CD4-positive, alpha-beta T cell (primary cell): ENCODE data around the gene MEI4. TPM values are rescaled to one million over a fixed set of nuclear protein-coding genes. Genes with fewer than 3 reads are reported as not detected.
A peak's percentile ranks its signal among the peaks of the same experiment; 100 is the strongest.
"Not testable (repeated sequence)": the region's sequence is repeated elsewhere in the genome, so short reads cannot be mapped to it uniquely, and the experiment has no call there.

Experiments used
- ATAC-seq: fragments of 200-7000 bp; cut with Tn5 transposase; one replicate; pipeline ENCODE4 v1.10.0; 2022; ENCODE audit warnings: mild to moderate bottlenecking; ENCODE audit not compliant: poor library complexity
- CTCF ChIA-PET: fragments of 350-600 bp; sonication (Branson Sonifier 250); formaldehyde crosslinking; loops from one replicate; lab custom pipeline; 2021; ENCODE audit warnings: antibody characterized with exemption, inconsistent platforms; lab: Charles Lee
- POLR2A ChIA-PET: fragments of 350-600 bp; sonication (Branson Sonifier 250); formaldehyde crosslinking; loops from one replicate; lab custom pipeline; 2021; ENCODE audit warnings: antibody characterized with exemption, inconsistent platforms; lab: Charles Lee
- DNase-seq, 14 experiments: peaks; one replicate each; pipeline ENCODE4 v3.0.0-alpha.2; 2013 to 2020; ENCODE audit warnings: mixed read lengths in 2 of 14
- H3K27ac ChIP-seq, 2 donors: one replicate each; pipeline versions ENCODE4 v1.5.1 to v1.7.0; 2013; ENCODE audit warnings: low read length in 2 of 2, low read depth in 1 of 2, mild to moderate bottlenecking in 1 of 2
- H3K27me3 ChIP-seq, 2 experiments: 1 replicate in 1 of 2; 2 replicates in 1 of 2; pipeline versions ENCODE4 v1.6.1 to v1.7.0; 2013; ENCODE audit warnings: low read length in 2 of 2, control low read depth in 1 of 2, mild to moderate bottlenecking in 1 of 2, moderate library complexity in 1 of 2; ENCODE audit not compliant: insufficient read depth in 2 of 2, control insufficient read depth in 1 of 2
- H3K36me3 ChIP-seq: one replicate; pipeline ENCODE4 v1.6.1; 2013; ENCODE audit warnings: low read length, control low read depth; ENCODE audit not compliant: insufficient read depth
- H3K4me1 ChIP-seq: one replicate; pipeline ENCODE4 v1.6.1; 2013; ENCODE audit warnings: low read length, control low read depth; ENCODE audit not compliant: insufficient read depth
- H3K4me3 ChIP-seq: one replicate; pipeline ENCODE4 v1.5.1; 2013; ENCODE audit warnings: mild to moderate bottlenecking, low read length, moderate library complexity
- H3K9me3 ChIP-seq, 2 experiments: 1 replicate in 1 of 2; 2 replicates in 1 of 2; pipeline versions ENCODE4 v1.6.1 to v1.7.0; 2013; ENCODE audit warnings: low read length in 2 of 2, mild to moderate bottlenecking in 2 of 2, control low read depth in 1 of 2, moderate library complexity in 1 of 2; ENCODE audit not compliant: control insufficient read depth in 1 of 2, insufficient read depth in 1 of 2
- H3K27ac Mint-ChIP-seq: one replicate; pipeline ENCODE4 v1.8.0; 2020; ENCODE audit warnings: mixed read lengths
- H3K27me3 Mint-ChIP-seq: one replicate; pipeline ENCODE4 v1.8.0; 2021; ENCODE audit warnings: mixed read lengths
- H3K36me3 Mint-ChIP-seq: one replicate; pipeline ENCODE4 v1.8.0; 2021; ENCODE audit warnings: low read depth, mixed read lengths
- H3K4me1 Mint-ChIP-seq: one replicate; pipeline ENCODE4 v1.8.0; 2021; ENCODE audit warnings: low read depth, mixed read lengths
- H3K4me3 Mint-ChIP-seq: one replicate; pipeline ENCODE4 v1.8.0; 2020; ENCODE audit warnings: mild to moderate bottlenecking, mixed read lengths
- H3K9me3 Mint-ChIP-seq: one replicate; pipeline ENCODE4 v1.8.0; 2020; ENCODE audit warnings: mixed read lengths
- CTCF ChIP-seq: fragments of 200-600 bp; IDR thresholded peaks from one replicate; pipeline ENCODE4 v1.8.0; 2022; ENCODE audit warnings: antibody characterized with exemption, mild to moderate bottlenecking
- intact Hi-C, 2 experiments: fragments of 100-400 bp; cut with DNase I in 1 of 2; cut with micrococcal nuclease in 1 of 2; formaldehyde crosslinking; loops; one replicate each; pipeline versions ENCODE4 v1.15.1 to v1.9.0; 2023 to 2025; cut with DNase I, micrococcal nuclease
- total RNA-seq, 174 experiments: library from RNA in 2 of 174; stranded (reverse) in 2 of 174; gene quantifications; one replicate each; pipeline ENCODE4 v1.2.3 and lab custom pipeline; 2021 to 2026

The MEI4 gene
- total RNA-seq, 2 experiments from 2014 or later: not detected

GRCh38 chr6:77644102-77644705, 8.6 kb upstream of the MEI4 start:
- no peak overlapping the region for H3K27ac ChIP-seq
- ChIA-PET CTCF (no interaction called here), POLR2A (no interaction called here)
- no peaks in the 10 kb centered on the region for H3K4me1 ChIP-seq
- TF ChIP-seq CTCF: no peak
- intact Hi-C loops: no loop called here
- H3K4me3 ChIP-seq: no peak overlapping the region
- ATAC-seq: no peak
- H3K4me1 Mint-ChIP-seq: no peaks in the 10 kb centered on the region
- H3K4me3 Mint-ChIP-seq: no peak overlapping the region
- peaks cover 6% of the 10 kb centered on the region for H3K27me3 Mint-ChIP-seq
- peaks cover 0 to 5% of the 10 kb centered on the region in 2 experiments for H3K27me3 ChIP-seq
- H3K36me3 ChIP-seq: no peaks in the 10 kb centered on the region
- H3K9me3 ChIP-seq: peaks cover 0 to 5% of the 10 kb centered on the region in 2 experiments
- no peak for DNase-seq
- no peaks in the 10 kb centered on the region for H3K36me3 Mint-ChIP-seq
- no peak overlapping the region for H3K27ac Mint-ChIP-seq
- no peaks in the 10 kb centered on the region for H3K9me3 Mint-ChIP-seq

- Histone ChIP-seq H3K36me3 (no peaks in the 10 kb centered on the region), H3K4me3 (no peak overlapping the region), H3K9me3 (peaks cover 0 to 7% of the 10 kb centered on the region in 2 experiments), H3K27me3 (peaks cover 0 to 5% of the 10 kb centered on the region in 2 experiments), H3K4me1 (no peaks in the 10 kb centered on the region), H3K27ac (no peak overlapping the region)
- Mint-ChIP-seq H3K4me3 (no peak overlapping the region), H3K9me3 (peaks cover 4% of the 10 kb centered on the region), H3K4me1 (no peaks in the 10 kb centered on the region), H3K27me3 (peaks cover 18% of the 10 kb centered on the region), H3K27ac (no peak overlapping the region), H3K36me3 (no peaks in the 10 kb centered on the region)
- DNase-seq (peak in 5 of 14 experiments; percentile 2 to 17 (median 8)), ATAC-seq (no peak)
- ChIA-PET POLR2A (no interaction called here), CTCF (no interaction called here)
- intact Hi-C loops: no loop called here
- no peak for TF ChIP-seq CTCF
Observed at GRCh38 chr6:77650098-77650663, 2.7 kb upstream of the MEI4 start.

- CTCF ChIA-PET: no interaction called here
- Mint-ChIP-seq H3K27me3 (peaks cover 16% of the 10 kb centered on the region), H3K27ac (no peak overlapping the region), H3K4me3 (no peak overlapping the region), H3K36me3 (no peaks in the 10 kb centered on the region), H3K9me3 (peaks cover 7% of the 10 kb centered on the region), H3K4me1 (no peaks in the 10 kb centered on the region)
- peaks cover 0 to 7% of the 10 kb centered on the region in 2 experiments for H3K9me3 ChIP-seq
- H3K36me3 ChIP-seq: no peaks in the 10 kb centered on the region
- POLR2A ChIA-PET: no interaction called here
- H3K4me3 ChIP-seq: no peak overlapping the region
- intact Hi-C loops: no loop called here
- no peaks in the 10 kb centered on the region for H3K27me3 ChIP-seq
- no peak overlapping the region for H3K27ac ChIP-seq
- DNase-seq: no peak
- no peak for ATAC-seq
- no peaks in the 10 kb centered on the region for H3K4me1 ChIP-seq
- no peak for TF ChIP-seq CTCF
Observed at GRCh38 chr6:77653816-77654215, 977 bp downstream of the MEI4 start.

GRCh38 chr6:77655035-77655434, 2.2 kb downstream of the MEI4 start:
- CTCF ChIA-PET, ATAC-seq, H3K9me3 ChIP-seq: not testable (repeated sequence)

More at GRCh38 chr6:77655035-77655434, 2.2 kb downstream of the MEI4 start:
- H3K4me1 Mint-ChIP-seq, H3K27me3 Mint-ChIP-seq, H3K36me3 ChIP-seq, intact Hi-C loops, H3K4me1 ChIP-seq, H3K36me3 Mint-ChIP-seq, H3K27me3 ChIP-seq, H3K4me3 Mint-ChIP-seq, H3K27ac ChIP-seq, H3K27ac Mint-ChIP-seq, POLR2A ChIA-PET, H3K4me3 ChIP-seq, DNase-seq, H3K9me3 Mint-ChIP-seq: not testable (repeated sequence)
